Upper lobe of left lung (tissue), 4 donors: ENCODE measurements around the gene LBR.

ENCODE experiments used
- EP300 ChIP-seq, 4 donors: sonication (generic); formaldehyde crosslinking; IDR thresholded peaks; one replicate each; pipeline ENCODE4 v1.5.1; 2017; ENCODE audit warnings: antibody characterized with exemption in 4 of 4, control low read depth in 2 of 4
- POLR2A ChIP-seq, 4 donors: fragments of 450-650 bp; IDR thresholded peaks; one replicate each; pipeline ENCODE4 v1.5.1; 2016 to 2017; ENCODE audit warnings: antibody characterized with exemption in 4 of 4, mild to moderate bottlenecking in 2 of 4
- POLR2AphosphoS5 ChIP-seq, 2 donors: sonication (generic); formaldehyde crosslinking; IDR thresholded peaks; one replicate each; pipeline ENCODE4 v1.5.1; 2017; ENCODE audit warnings: antibody characterized with exemption in 2 of 2
- TF ChIP-seq, protein P1 (sequence below), 6 experiments: fragments of 450-650 bp in 4 of 6; fragments of 200-600 bp in 2 of 6; sonication (generic) in 2 of 6; IDR thresholded peaks; one replicate each; pipeline ENCODE4 v1.5.1; 2016 to 2019; ENCODE audit warnings: antibody characterized with exemption in 6 of 6

- TF ChIP-seq, protein P1, sequence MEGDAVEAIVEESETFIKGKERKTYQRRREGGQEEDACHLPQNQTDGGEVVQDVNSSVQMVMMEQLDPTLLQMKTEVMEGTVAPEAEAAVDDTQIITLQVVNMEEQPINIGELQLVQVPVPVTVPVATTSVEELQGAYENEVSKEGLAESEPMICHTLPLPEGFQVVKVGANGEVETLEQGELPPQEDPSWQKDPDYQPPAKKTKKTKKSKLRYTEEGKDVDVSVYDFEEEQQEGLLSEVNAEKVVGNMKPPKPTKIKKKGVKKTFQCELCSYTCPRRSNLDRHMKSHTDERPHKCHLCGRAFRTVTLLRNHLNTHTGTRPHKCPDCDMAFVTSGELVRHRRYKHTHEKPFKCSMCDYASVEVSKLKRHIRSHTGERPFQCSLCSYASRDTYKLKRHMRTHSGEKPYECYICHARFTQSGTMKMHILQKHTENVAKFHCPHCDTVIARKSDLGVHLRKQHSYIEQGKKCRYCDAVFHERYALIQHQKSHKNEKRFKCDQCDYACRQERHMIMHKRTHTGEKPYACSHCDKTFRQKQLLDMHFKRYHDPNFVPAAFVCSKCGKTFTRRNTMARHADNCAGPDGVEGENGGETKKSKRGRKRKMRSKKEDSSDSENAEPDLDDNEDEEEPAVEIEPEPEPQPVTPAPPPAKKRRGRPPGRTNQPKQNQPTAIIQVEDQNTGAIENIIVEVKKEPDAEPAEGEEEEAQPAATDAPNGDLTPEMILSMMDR (IDR thresholded peaks at IDR 0.05), result no peak
- TF ChIP-seq POLR2A (IDR thresholded peaks at IDR 0.05), result no peak
- TF ChIP-seq EP300 (IDR thresholded peaks at IDR 0.05), result no peak
- no peak for TF ChIP-seq POLR2AphosphoS5 (IDR thresholded peaks at IDR 0.05)
Measured at GRCh38 chr1:225389843-225390242, 38.0 kb downstream of the LBR start.
